Activated CD4-positive, alpha-beta T cell treated with anti-CD3 and anti-CD28 coated beads, Interleukin-2, Interleukin-6, amounts not matched to agents 100 ng/mL and 50 ng/mL, durations not matched to agents 16 hours and 8 hours (primary cell): ENCODE measurements around the gene BGLAP.
A peak's percentile ranks its signal among the peaks of the same experiment; 100 is the strongest.
"Not testable (repeated sequence)": the region's sequence is repeated elsewhere in the genome, so short reads cannot be mapped to it uniquely, and the experiment has no call there.

Experiments
- DNase-seq: peaks from one replicate; pipeline ENCODE4 v3.0.0-alpha.2; 2020

The BGLAP gene

GRCh38 chr1:156241926-156242325, at the start of gene BGLAP:
TSS of gene BGLAP (plus strand) at chr1:156242184. CDS start at chr1:156242232, 48 bp downstream.
- DNase-seq, result no peak

DNA sequence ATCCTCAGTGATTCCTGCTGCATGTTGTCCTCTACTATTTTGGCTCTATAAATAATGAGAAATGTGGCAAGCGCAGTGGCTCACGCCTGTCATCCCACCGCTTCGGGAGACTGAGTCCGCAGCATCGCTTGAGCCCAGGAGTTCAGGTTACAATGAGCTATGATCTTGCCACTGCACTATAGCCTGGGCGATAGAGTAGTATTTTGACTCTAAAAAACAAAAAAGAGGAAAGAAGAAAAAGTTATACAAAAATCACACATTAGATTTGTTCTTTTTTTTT, 48.8 kb upstream of the BGLAP start:
- DNase-seq, result no peak

DNA sequence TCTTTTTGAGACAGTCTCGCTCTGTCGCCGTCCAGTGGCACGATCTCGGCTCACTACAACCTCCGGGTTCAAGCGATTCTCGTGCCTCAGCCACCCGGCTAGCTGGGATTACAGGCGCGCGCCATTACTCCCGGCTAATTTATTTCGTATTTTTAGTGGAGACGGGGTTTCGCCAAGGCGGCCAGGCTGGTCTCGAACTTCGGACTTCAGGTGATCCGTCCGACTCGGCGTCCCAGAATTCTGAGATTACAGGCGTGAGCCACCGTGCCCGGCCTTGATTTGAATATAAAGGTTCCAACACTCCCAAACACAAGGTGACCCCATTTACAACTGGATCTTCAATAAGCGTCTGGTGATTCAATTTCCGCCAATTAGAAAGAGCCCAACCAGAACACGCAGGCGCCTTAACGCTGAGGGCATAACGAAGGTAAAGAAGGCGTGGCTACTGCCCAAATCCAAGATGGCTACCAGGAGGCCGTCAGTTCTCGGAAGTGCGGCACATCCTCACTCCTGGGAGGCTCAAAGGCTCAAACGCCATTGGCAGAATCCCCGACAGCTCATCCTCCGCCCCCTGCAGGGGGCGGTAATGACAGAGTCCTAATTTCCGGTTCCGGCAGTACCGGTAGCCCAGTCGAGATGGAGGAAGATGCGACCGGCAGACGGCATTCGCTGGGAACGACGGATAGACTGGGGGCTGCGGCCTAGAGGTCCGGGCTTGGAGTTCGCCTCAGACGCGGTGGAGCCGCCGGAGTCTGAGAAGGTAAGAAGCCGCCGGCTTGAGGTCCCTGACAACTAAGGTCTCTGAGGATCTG, 48.3 kb upstream of the BGLAP start, which contains the start of gene SLC25A44:
TSS of gene SLC25A44 (plus strand) at position 617 of the 812 bp plus-strand sequence. CDS start 5,744 bp downstream, outside the sequence.
- peak; percentile 99 for DNase-seq

DNA sequence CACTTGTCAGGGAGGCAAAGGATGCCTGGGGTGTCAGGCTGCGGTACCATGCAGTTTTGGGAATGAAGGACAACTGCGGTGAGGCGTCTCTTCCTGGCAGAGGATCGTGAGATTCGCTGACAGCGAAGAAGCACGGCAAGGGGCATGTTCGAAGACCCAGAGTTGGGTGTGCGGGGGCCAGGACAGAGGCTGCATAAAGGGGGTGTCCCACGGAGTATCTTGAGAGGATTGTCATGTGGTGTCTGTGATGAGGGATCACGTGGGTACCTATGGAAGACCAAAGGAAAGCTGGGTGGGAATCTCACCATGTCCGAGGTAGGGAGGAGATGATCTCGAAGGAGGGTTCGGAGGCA, 47.7 kb upstream of the BGLAP start:
- DNase-seq, result no peak

GRCh38 chr1:156195853-156196252, 46.1 kb upstream of the BGLAP start:
- DNase-seq, result no peak

DNA sequence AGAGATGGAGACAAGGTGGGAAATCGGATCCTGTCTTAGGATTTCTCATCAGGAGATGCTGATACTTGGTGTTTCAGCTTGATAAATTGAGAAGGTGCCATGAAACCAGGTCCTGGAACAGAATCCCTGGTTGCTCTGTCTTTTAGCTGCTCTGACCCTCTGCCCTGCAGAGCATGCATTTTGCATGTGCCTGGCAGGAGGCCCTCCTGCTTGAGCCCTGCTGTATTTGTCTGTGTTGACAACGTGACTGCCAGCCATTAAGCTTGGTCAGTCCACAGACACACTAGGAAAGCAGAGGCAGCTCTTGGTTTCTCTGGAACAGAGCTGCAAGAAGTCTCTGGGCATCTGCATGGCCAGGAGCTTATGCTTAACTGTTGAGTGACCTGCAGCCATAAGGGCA, 45.5 kb upstream of the BGLAP start:
- DNase-seq, result no peak

- DNase-seq, result peak; percentile 62
Measured at GRCh38 chr1:156198831-156199349, 43.1 kb upstream of the BGLAP start.

DNA sequence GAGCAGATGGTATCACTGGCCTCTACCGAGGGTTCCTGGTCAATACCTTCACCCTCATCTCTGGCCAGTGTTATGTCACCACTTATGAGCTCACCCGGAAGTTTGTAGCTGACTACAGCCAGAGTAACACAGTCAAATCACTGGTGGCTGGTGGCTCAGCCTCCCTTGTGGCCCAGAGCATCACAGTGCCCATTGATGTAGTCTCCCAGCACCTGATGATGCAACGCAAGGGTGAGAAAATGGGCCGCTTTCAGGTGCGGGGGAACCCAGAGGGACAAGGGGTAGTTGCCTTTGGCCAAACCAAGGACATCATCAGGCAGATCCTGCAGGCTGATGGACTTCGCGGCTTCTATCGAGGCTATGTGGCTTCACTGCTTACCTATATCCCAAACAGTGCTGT, 41.9 kb upstream of the BGLAP start:
- peak; percentile 41 for DNase-seq

DNA sequence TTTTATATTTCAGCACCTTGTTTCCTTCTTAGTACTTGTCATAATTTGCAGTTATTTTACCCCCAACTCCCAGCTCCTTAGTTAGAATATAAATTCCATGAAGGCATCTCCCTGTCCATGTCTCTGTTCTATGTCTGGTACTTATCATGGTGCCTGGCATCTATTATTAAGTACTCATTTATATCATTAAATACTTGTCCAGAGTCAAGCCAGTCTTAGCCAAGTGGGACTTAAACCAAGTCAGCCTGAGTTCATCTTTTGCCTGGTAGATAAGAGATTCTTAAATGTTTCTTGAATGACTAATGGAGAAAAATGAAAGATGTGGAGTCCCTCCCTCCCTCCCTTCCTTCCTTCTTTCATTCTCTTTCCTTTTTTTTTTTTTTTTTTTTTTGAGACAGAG, 38.7 kb upstream of the BGLAP start:
- no peak for DNase-seq

- DNase-seq, result no peak
Measured at GRCh38 chr1:156204686-156205085, 37.3 kb upstream of the BGLAP start.

DNA sequence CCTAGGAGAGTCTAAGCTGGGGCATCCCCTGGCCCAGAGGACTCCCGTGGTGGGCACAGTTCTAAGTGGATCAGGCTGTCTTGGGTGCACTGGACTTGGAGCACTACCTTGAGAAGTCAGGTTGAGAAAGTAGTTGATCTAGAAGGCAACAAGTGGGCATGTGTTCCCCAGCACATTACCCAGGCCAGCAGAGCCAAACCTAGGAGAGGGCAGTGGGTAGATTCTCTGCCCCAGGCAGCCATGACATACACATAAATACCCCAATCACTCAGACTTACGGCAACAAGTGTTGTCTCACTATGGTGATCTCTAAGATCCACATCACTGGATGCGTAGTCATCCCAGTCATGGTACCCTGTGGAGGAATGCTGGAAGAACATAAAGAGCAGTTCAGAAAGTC, 30.7 kb upstream of the BGLAP start:
- DNase-seq, result no peak

DNA sequence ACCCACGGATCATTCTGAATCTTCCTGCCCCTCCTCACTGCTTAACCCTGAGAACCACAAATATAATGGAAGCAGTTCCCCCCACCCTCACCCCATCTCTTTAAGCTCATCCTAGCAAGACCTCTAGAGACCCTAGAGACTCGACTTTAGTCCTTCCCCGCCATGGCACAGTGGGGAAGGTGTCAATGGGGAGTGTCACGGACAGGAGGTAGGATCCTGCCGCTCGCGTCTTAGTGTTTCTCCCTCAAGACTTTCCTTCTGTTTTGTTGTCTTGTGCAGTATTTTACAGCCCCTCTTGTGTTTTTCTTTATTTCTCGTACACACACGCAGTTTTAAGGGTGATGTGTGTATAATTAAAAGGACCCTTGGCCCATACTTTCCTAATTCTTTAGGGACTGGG, 29.9 kb upstream of the BGLAP start:
- no peak for DNase-seq

GRCh38 chr1:156212833-156213643, 28.9 kb upstream of the BGLAP start, which contains the start of gene PMF1:
TSS of gene PMF1 (plus strand) at chr1:156213007. CDS start at chr1:156213016, 9 bp downstream.
- peak; percentile 98 for DNase-seq

DNA sequence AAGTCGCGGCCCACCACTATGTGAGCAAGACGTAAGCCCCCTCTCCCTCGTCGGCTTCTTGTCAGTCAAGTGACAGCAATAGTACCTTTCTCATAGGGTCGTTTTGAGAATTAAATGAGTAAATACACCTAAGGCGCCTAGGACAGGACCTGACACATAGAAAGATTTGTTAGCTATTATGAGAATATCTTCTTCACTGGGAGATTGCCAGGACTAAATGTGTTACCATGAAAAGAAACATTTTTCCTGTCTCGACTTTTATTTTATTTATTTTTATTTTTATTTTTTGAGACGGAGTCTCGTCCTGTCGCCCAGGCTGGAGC, 28.4 kb upstream of the BGLAP start:
- no peak for DNase-seq

DNA sequence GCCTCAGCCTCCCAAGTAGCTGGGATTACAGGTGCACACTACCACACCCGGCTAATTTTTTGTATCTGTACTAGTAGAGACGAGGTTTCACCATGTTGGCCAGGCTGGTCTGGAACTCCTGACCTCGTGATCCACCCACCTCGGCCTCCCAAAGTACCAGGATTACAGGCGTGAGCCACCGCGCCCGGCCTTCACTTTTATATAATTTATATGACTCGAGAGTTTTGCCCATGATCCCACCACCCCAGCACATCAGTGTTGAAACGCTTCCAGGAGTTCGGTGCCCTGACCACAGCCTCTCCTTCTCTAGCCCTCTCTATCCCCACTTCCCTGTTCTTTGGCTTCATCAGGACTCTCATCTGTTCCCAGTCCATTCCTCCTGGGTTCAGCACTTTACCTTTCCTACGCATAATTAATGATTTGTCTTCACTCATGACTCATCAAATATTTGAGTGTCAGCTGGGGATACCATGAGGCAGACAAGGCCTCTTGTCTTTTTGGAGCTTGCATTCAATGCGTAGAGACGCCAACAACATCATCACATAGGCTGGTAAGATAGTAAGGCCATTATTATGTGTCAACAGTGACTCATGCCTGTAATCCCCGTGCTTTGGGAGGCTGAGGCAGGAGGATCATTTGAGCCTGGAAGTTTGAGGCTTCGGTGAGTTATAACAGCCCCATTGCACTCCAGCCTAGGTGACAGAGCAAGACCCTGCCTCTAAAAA, 27.8 kb upstream of the BGLAP start:
- DNase-seq, result peak; percentile 83

DNA sequence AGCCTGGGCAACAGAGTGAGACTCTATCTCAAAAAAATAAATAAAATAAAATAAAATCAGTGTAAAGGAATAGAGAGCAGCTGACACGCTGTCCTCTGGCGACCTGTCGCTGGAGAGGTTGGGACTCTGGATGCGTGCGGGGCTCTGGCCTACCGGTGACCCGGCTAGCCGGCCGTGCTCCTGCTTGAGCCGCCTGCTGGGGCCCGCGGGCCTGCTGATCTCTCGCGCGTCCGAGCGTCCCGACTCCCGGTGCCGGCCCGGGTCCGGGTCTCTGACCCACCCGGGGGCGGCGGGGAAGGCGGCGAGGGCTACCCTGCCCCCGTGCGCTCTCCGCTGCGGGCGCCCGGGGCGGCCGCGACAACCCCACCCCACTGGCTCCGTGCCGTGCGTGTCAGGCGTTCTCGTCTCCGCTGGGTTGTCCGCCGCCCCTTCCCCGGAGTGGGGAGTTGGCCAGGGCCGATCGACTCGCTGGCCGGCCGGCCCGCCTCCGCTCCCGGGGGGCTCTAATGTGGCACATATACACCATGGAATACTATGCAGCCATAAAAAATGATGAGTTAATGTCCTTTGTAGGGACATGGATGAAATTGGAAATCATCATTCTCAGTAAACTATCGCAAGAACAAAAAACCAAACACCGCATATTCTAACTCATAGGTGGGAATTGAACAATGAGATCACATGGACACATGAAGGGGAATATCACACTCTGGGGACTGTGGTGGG, 25.5 kb upstream of the BGLAP start:
- DNase-seq, result not testable (repeated sequence)

GRCh38 chr1:156217871-156218270, 24.1 kb upstream of the BGLAP start:
- peak; percentile 91 for DNase-seq

- DNase-seq, result no peak
Measured at GRCh38 chr1:156220226-156220625, 21.8 kb upstream of the BGLAP start.

- DNase-seq, result peak; percentile 42
Measured at GRCh38 chr1:156221986-156222692, 19.8 kb upstream of the BGLAP start.

- no peak for DNase-seq
Measured at GRCh38 chr1:156225677-156226014, 16.3 kb upstream of the BGLAP start.

DNA sequence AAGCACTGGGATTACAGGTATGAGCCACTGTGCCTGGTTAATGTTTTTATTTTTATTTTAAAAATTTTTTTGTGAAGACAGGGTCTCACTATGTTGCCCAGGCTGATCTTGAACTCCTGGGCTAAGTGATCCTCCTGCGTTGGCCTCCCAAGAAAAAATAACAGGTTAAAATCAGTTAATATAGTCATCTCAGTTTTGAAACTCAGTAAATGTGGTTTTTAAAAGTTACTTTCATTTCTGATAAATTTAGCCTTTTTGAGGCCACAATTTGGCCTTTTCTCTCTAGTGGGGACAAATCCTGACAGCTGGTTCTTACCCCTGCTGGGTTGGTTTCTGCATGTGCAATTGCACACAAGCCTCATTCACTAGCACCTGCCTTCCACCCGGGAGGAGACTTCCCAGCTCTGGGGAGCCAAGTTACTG, 15.9 kb upstream of the BGLAP start:
- peak; percentile 84 for DNase-seq

DNA sequence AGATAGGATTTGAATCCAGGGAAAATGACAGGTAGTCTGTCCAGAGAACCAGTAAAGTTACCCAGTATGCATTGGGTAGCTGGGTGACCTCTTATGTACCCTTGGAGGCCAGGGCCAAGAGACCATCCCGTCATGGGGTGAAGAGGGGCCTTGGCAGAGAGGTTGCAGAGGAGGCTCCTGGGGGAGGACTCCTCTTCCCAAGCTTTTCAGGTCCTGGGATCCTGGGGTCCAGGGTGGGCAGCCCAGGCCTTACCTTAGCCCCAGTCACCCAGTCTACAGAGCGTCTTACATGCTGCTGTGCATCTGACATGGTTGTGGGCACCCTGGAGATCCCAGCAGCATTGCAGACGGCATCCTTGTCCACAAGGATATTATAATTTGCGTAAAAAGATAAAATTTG, 15.2 kb upstream of the BGLAP start:
- no peak for DNase-seq
